Breast epithelium (tissue), 3 donors: ENCODE results near the gene FKBP8.

Experiments
- CTCF ChIP-seq, 3 donors: fragments of 450-650 bp; IDR thresholded peaks; one replicate each; pipeline ENCODE4 v1.5.1; 2016 to 2017; ENCODE audit warnings: antibody characterized with exemption in 3 of 3, mild to moderate bottlenecking in 3 of 3, moderate library complexity in 3 of 3
- POLR2A ChIP-seq: fragments of 450-650 bp; IDR thresholded peaks from one replicate; pipeline ENCODE4 v1.6.1; 2016; ENCODE audit warnings: antibody characterized with exemption, mild to moderate bottlenecking, moderate library complexity
- POLR2AphosphoS5 ChIP-seq, 3 donors: sonication (generic); formaldehyde crosslinking; IDR thresholded peaks; one replicate each; pipeline ENCODE4 v1.6.1; 2017; ENCODE audit warnings: antibody characterized with exemption in 3 of 3

- TF ChIP-seq POLR2AphosphoS5 (IDR thresholded peaks at IDR 0.05) (no peak), CTCF (IDR thresholded peaks at IDR 0.05) (no peak), POLR2A (no peak)
These were observed 39.1 kb downstream of the FKBP8 start for GRCh38 chr19:18503971-18504885.
